OCI-LY7 (cell line): Measurements from ENCODE around the gene PLCL2.

ENCODE experiments used
- EZH2phosphoT487 ChIP-seq: fragments of 200-600 bp; sonication (generic); IDR thresholded peaks from 2 replicates; pipeline ENCODE4 v1.6.1; 2018; ENCODE audit warnings: low read depth, borderline replicate concordance, mild to moderate bottlenecking, mixed run types, antibody characterized with exemption, low read length, moderate library complexity, mixed read lengths
- TF ChIP-seq, protein P1 (sequence below): fragments of 200-600 bp; sonication (generic); conservative IDR thresholded peaks from 2 replicates; pipeline ENCODE4 v1.5.1; 2014; ENCODE audit warnings: mild to moderate bottlenecking, antibody characterized with exemption, low read length, moderate library complexity, mixed read lengths

DNA sequence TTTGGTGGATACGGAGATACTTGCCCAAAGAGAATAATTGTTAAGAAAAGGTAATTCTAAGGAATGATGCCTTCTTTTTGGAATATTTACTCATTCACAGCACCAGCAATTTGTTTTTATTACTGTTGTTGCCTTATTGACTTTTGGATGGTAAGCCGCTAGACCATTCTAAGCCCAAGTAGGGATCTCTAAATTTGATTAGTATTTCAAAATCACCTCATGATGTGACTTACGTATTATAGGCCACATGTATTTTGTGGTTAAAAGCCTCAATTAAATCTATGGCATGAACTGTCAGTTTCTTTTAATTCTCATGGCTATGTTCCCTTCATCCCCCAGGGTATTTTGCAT lies 94.1 kb downstream of the PLCL2 start:
- TF ChIP-seq, protein P1, sequence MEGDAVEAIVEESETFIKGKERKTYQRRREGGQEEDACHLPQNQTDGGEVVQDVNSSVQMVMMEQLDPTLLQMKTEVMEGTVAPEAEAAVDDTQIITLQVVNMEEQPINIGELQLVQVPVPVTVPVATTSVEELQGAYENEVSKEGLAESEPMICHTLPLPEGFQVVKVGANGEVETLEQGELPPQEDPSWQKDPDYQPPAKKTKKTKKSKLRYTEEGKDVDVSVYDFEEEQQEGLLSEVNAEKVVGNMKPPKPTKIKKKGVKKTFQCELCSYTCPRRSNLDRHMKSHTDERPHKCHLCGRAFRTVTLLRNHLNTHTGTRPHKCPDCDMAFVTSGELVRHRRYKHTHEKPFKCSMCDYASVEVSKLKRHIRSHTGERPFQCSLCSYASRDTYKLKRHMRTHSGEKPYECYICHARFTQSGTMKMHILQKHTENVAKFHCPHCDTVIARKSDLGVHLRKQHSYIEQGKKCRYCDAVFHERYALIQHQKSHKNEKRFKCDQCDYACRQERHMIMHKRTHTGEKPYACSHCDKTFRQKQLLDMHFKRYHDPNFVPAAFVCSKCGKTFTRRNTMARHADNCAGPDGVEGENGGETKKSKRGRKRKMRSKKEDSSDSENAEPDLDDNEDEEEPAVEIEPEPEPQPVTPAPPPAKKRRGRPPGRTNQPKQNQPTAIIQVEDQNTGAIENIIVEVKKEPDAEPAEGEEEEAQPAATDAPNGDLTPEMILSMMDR, result no peak
- no peak for TF ChIP-seq EZH2phosphoT487
